Ramos (cell line): ENCODE measurements around the gene TANC1.

Experiments used
- in situ Hi-C: fragments of 300-500 bp; cut with MboI; formaldehyde crosslinking; loops from one replicate; pipeline ENCODE4 v1.14.3; 2022; ENCODE audit warnings: low sequenced_read_pairs; ENCODE audit not compliant: unreplicated experiment

TANC1 gene

GRCh38 chr2:159151198-159152127, 183.0 kb downstream of the TANC1 start:
- in situ Hi-C loops: no loop called here

GRCh38 chr2:159152128-159152778, 183.8 kb downstream of the TANC1 start:
- in situ Hi-C loops: no loop called here

- in situ Hi-C loops: no loop called here
Observed at GRCh38 chr2:159153063-159153462, 184.6 kb downstream of the TANC1 start.

GRCh38 chr2:159153463-159153862, 185.0 kb downstream of the TANC1 start:
- in situ Hi-C loops: no loop called here

GRCh38 chr2:159153951-159154350, 185.5 kb downstream of the TANC1 start:
- in situ Hi-C loops: no loop called here

GRCh38 chr2:159154366-159154765, 185.9 kb downstream of the TANC1 start:
- in situ Hi-C loops: no loop called here

GRCh38 chr2:159155320-159155719, 186.9 kb downstream of the TANC1 start:
- in situ Hi-C loops: no loop called here

- in situ Hi-C loops: no loop called here
Observed at GRCh38 chr2:159155791-159156190, 187.4 kb downstream of the TANC1 start.

- in situ Hi-C loops: no loop called here
Observed at GRCh38 chr2:159156834-159157233, 188.4 kb downstream of the TANC1 start.

- in situ Hi-C loops: no loop called here
Observed at GRCh38 chr2:159157361-159158209, 189.1 kb downstream of the TANC1 start.

- in situ Hi-C loops: no loop called here
Observed at GRCh38 chr2:159160412-159160811, 192.0 kb downstream of the TANC1 start.

- in situ Hi-C loops: no loop called here
Observed at GRCh38 chr2:159160954-159161353, 192.5 kb downstream of the TANC1 start.

GRCh38 chr2:159163930-159164329, 195.5 kb downstream of the TANC1 start:
- in situ Hi-C loops: no loop called here

GRCh38 chr2:159164457-159164911, 196.0 kb downstream of the TANC1 start:
- in situ Hi-C loops: no loop called here

- in situ Hi-C loops: no loop called here
Observed at GRCh38 chr2:159165048-159165447, 196.6 kb downstream of the TANC1 start.

- in situ Hi-C loops: no loop called here
Observed at GRCh38 chr2:159168707-159169106, 200.3 kb downstream of the TANC1 start.

GRCh38 chr2:159169187-159169586, 200.7 kb downstream of the TANC1 start:
- in situ Hi-C loops: no loop called here

GRCh38 chr2:159172403-159172802, 204.0 kb downstream of the TANC1 start:
- in situ Hi-C loops: no loop called here

GRCh38 chr2:159174759-159175158, 206.3 kb downstream of the TANC1 start:
- in situ Hi-C loops: no loop called here

GRCh38 chr2:159175182-159175581, 206.7 kb downstream of the TANC1 start:
- in situ Hi-C loops: no loop called here

GRCh38 chr2:159175927-159176326, 207.5 kb downstream of the TANC1 start:
- in situ Hi-C loops: no loop called here
